NCI-H226 (cell line): ENCODE data around the gene HIF1AN.
A peak's percentile ranks its signal among the peaks of the same experiment; 100 is the strongest.

Source experiments
- DNase-seq: peaks from one replicate; pipeline ENCODE4 v3.0.0-alpha.2; 2015

HIF1AN gene

GRCh38 chr10:100522107-100522801 is 13.5 kb upstream of the HIF1AN start:
- no peak for DNase-seq

DNA sequence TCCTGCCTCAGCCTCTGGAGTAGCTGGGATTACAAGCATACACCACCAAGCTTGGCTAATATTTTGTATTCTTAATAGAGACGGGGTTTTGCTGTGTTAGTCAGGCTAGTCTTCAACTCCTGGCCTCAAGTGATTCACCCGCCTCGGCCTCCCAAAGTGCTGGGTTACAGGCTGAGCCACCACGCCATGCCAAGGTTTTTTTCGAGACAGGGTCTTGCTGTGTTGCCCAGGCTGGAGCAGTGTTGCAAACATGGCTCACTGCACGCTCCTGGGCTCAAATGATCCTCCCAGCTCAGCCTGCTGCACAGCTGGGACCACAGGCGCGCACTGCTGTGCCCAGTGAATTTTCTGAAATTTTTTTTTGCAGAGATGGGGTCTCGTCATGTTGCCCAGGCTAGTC is 12.8 kb upstream of the HIF1AN start:
- DNase-seq = no peak

DNA sequence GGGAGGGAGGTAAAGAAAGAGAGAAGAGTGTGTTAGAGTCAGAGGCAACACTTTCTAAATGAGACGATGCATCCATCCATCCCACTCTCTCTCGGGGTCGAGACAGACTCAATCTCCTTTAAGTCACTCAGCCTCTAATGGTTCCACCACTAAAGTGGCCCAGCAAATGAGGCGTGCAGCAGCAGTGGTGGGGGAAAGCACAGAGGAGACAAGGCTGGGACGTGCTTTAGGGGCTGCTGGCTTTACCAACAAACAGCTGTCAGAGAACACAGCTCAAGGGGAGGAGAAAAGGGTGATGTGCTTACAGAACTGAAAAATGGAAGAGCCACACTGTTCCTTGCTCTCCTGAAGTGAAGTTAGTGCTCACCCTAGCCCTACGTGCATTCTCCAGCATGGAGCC is 11.5 kb upstream of the HIF1AN start:
- no peak for DNase-seq

DNA sequence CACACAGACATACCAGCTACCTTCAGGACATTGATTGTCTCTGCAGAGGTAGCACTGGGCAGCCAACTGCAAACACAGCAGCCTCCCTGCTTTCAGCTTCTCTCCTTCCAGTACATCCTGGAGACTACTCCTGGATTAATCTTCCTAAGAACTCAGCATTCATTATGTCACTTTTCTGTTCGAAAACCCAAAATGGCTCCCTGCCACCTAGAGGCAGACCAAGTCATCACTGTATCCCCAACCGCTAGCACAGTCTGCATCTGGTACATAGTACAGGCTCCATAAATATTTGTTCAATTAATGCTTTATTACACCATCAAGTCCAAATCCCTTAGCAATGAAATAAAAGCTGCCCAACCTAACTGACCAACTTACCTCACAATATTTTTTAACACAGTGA is 11.1 kb upstream of the HIF1AN start:
- DNase-seq = no peak

DNA sequence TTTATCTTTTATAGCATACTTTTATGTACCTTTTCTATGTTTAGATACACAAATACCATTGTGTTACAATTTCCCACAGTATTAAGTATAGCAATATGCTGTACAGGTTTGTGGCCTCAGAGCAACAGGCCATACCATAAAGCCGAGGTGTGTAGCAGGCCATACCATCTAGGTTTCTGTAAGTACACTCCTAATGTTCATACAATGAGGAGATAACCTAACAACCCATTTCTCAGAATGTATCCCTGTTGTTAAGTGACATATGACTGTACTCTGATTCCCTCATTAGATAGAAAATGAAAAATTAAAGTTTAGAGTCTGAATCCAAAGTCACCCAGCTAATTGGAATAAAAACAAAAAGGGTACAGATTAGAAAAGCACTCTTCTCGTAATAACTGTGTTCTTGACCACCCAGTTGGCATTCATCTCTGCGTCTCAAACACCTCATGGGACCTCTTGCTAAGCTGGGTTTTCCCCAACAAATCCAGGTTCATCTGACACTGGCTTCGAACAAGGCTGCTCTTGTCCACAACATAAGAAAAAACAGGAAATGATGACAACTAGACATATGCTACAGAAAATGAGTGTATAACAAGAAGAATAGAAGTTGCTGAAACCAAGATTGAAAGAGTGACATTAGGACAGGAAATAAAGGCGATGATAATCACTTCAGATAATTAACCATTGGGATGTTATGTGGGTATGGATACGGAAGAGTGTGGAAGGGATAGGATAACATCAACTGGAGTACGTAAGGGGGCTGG is 7.4 kb upstream of the HIF1AN start:
- DNase-seq = no peak

GRCh38 chr10:100528921-100529474 is 6.7 kb upstream of the HIF1AN start:
- no peak for DNase-seq

DNA sequence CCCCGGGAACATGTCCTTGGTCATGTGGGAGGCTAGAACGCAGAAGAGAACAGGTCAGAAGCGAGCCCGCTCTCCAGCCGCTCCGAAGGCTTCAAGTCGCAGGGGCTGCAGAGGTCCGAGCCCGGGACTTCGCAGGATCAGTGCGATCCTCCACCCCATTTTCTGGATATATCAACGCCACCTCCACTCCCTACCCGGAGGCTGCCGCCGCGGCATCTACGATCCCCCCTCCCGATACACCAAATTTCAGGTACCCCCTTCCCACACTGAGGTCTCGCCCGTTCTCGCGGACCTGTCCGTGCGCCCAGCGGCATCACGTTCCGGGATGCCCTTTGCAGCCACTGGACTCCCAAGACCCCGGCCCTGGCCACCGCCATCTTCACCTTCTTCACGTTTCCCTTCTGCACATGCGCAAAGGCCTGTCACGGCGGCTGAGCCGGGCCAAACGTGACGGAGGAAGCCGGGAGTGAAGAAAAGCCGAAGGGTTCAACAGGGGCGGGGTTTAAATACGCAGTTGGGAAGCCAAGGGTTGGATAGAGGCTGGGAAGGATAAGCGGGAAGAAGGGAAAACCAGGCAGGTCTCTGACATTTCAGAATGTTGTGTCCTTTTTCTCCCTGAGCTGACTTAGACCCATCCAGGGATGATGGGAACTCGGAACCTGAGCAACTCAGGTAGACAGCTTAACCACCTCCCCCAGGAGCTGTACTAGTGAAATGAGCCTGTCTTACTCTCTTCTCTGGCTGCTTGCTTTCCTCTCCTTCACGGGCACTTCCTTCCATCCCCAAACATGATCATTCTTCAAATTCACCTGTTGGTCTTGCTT is 6.1 kb upstream of the HIF1AN start, which contains the start of gene NDUFB8:
NDUFB8 (minus strand) TSS at position 397 of the 824 bp plus-strand sequence; CDS start at position 377, 20 bp downstream.
- DNase-seq = peak; percentile 79

GRCh38 chr10:100531761-100532160 is 4.0 kb upstream of the HIF1AN start:
- no peak for DNase-seq

- DNase-seq = no peak
Observed at GRCh38 chr10:100534726-100535125, 1.0 kb upstream of the HIF1AN start.

GRCh38 chr10:100535338-100535714 is 417 bp upstream of the HIF1AN start:
- no peak for DNase-seq

- no peak for DNase-seq
Observed at GRCh38 chr10:100537475-100537874, 1.7 kb downstream of the HIF1AN start.

DNA sequence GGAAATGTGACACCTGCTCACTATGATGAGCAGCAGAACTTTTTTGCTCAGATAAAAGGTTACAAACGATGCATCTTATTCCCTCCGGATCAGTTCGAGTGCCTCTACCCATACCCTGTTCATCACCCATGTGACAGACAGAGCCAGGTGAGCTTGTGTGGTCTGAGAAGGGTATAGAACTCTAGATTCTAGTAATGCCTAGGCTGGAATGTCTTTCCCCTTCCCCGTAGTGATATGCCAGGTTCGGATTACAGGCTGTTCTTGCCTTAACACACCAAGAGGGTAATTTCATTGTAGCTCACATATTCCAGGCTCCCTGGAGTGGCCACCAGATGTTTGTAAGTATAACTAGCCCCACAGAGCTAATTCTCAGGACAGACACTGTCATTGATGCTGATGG is 9.2 kb downstream of the HIF1AN start:
- no peak for DNase-seq

DNA sequence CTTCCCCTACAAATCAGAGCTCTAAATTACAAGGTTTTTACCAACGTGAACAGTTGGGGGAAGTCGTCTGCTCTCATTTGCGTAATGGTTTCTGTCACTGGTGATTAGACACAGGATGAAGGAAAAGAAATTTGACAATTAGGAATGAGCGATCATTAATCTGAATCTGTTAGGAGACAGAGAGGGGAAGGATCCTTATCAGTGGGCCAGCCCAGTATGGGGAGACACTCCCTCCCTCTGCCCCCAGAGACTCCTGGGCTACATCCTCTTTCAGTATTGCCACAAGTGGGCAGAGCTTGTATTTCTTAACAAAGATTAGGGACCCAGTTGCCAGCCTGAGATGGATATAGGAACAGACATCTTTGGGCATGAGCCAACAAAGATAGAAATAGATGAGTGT is 15.5 kb downstream of the HIF1AN start:
- no peak for DNase-seq

DNA sequence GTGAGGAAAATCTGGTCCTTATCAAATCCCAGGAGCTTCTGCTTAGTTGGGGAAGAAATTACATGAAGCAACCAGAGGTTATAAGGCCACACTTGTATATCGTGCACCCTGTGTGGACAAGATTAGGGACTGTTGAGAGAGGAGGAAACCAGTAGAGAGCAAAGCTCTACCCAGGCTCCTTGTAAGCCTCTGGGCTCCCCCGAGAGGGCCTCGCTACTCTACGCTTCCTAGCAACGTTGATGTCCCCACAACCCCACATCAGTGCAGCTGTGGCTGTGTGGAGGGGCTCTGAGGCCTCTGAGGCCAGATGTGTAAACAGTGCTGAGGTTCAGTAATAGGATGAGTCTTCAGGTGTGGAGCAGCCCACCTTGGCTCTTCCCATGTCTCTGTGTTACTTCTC is 16.0 kb downstream of the HIF1AN start:
- DNase-seq = no peak

DNA sequence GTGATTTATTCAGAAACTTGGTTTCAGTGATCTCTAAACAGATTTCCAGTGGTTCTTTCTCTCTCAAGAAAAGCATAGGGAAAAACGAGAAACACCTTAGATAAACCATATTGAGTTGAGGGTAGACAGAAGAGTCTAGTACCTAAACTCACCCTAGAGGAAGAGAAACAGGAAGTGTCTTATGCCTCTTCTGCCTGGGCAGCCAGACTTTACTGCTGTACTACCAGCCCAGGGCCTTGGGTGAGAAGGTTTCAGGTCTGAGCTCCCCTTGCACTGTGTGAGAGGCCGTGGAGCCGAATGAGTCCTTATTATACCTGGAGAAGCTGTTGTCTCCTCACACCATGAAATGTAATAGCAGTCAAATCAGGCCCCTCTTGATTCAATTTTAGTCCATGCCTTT is 18.2 kb downstream of the HIF1AN start:
- no peak for DNase-seq

DNA sequence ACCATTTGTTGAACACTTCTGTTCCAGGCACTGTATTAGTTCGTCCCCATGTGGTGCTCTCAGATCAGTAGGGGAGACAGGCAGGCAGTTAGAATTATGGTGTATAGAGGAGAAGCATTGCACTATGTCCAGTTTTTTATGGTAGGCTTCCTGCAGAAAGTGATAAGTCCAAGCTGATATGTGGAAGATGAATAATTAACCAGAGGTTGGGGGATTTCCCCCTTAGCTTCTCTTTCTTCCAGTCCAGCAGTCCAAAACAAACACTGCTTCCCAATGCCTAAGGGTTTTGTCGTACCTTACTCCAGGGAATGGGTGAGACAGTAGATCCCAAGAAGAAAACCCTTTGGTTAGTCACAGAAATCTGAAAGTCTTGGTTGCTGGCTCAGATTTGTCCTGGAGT is 19.2 kb downstream of the HIF1AN start:
- DNase-seq = no peak

GRCh38 chr10:100560248-100560647 is 24.5 kb downstream of the HIF1AN start:
- no peak for DNase-seq

DNA sequence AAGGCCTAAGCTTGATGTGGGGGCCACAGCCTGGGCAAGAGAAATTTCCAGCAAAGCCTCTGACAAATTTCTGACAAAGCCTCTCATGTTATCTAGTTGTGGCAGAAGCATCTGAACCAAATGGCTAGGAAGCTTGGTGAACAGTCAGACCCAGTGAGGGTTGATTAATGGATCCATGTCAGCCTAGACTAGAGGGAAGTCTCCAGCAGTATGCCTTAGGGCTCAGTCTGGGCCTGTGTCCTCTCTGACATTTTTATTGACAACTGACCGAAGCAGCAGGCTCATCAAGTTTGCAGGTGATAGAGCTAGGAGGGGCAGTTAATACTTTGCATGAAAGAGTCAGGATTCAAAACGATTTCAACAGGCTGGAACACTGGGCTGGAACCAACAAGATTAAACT is 25.3 kb downstream of the HIF1AN start:
- DNase-seq = no peak

GRCh38 chr10:100562008-100562672 is 26.4 kb downstream of the HIF1AN start:
- DNase-seq = peak; percentile 58

- no peak for DNase-seq
Observed at GRCh38 chr10:100565206-100565985, 29.7 kb downstream of the HIF1AN start.

DNA sequence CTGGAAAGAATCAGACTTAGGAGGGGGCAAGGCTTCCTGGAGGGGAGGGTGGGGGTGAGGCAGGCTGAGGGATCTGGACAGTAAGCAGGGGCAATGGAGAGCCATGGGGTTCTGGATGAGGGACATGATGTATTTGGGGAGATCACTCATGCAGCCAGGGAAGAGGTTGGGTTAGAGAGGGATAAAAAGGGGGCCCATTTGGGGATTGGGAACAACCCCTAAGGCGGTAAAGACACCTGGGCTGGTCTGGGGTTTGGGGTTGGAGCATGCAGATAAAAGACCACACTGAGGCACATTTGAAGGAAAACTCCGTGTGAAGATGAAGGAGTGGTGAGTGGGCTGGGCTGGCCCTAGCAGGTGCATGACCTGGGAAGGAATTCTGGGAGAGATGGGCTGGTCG is 30.8 kb downstream of the HIF1AN start:
- no peak for DNase-seq

GRCh38 chr10:100567249-100567648 is 31.5 kb downstream of the HIF1AN start:
- DNase-seq = no peak
